HFFc6 (cell line): Measurements from ENCODE around the gene CCDC106. TPM values are rescaled to one million over a fixed set of nuclear protein-coding genes. Genes with fewer than 3 reads are reported as not detected.

Source experiments
- DNase-seq: peaks from one replicate; pipeline ENCODE4 v3.0.0-alpha.2; 2018
- H3K27ac Mint-ChIP-seq: 2 replicates; pipeline ENCODE4 v1.8.0; 2020; ENCODE audit warnings: mild to moderate bottlenecking, mixed read lengths
- H3K27me3 Mint-ChIP-seq: 2 replicates; pipeline ENCODE4 v1.8.0; 2021; ENCODE audit warnings: mild to moderate bottlenecking, moderate library complexity, mixed read lengths; ENCODE audit not compliant: insufficient read depth
- H3K36me3 Mint-ChIP-seq: 2 replicates; pipeline ENCODE4 v1.8.0; 2021; ENCODE audit warnings: low read depth, mixed read lengths
- H3K4me1 Mint-ChIP-seq: 2 replicates; pipeline ENCODE4 v1.8.0; 2020; ENCODE audit warnings: low read depth, mixed read lengths
- H3K4me3 Mint-ChIP-seq: 2 replicates; pipeline ENCODE4 v1.8.0; 2020; ENCODE audit warnings: mild to moderate bottlenecking, moderate library complexity, mixed read lengths
- H3K9me3 Mint-ChIP-seq: 2 replicates; pipeline ENCODE4 v1.8.0; 2020; ENCODE audit warnings: mild to moderate bottlenecking, mixed read lengths
- total RNA-seq, 6 experiments: library from RNA; stranded (reverse); fragmentation: NEBNext Ultra II Directional; extraction: Animal tissue kit (Norgen Biotek cat#: 25700); gene quantifications; 2 replicates in 1 of 6; 3 replicates in 5 of 6; pipeline ENCODE4 v1.2.3, GENCODE V29; 2021
- TF ChIP-seq, protein P1 (sequence below): fragments of 200-600 bp; sonication (generic); IDR thresholded peaks from 2 replicates; pipeline ENCODE4 v1.5.0; 2021; ENCODE audit warnings: antibody characterized with exemption, mild to moderate bottlenecking

Gene CCDC106
- total RNA-seq, 6 experiments from 2014 or later, result 12.9 to 17.4 (median 14.0) TPM

- H3K4me3 Mint-ChIP-seq, result no peak overlapping the region
- H3K27me3 Mint-ChIP-seq, result peaks cover 3% of the 10 kb centered on the region
- TF ChIP-seq, protein P1, sequence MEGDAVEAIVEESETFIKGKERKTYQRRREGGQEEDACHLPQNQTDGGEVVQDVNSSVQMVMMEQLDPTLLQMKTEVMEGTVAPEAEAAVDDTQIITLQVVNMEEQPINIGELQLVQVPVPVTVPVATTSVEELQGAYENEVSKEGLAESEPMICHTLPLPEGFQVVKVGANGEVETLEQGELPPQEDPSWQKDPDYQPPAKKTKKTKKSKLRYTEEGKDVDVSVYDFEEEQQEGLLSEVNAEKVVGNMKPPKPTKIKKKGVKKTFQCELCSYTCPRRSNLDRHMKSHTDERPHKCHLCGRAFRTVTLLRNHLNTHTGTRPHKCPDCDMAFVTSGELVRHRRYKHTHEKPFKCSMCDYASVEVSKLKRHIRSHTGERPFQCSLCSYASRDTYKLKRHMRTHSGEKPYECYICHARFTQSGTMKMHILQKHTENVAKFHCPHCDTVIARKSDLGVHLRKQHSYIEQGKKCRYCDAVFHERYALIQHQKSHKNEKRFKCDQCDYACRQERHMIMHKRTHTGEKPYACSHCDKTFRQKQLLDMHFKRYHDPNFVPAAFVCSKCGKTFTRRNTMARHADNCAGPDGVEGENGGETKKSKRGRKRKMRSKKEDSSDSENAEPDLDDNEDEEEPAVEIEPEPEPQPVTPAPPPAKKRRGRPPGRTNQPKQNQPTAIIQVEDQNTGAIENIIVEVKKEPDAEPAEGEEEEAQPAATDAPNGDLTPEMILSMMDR, result no peak
- H3K36me3 Mint-ChIP-seq, result no peaks in the 10 kb centered on the region; the same call in 1 of the 2 replicates
- H3K4me1 Mint-ChIP-seq, result no peaks in the 10 kb centered on the region
- no peak for DNase-seq
- no peak overlapping the region for H3K27ac Mint-ChIP-seq
- H3K9me3 Mint-ChIP-seq, result no peaks in the 10 kb centered on the region
Measured at GRCh38 chr19:55690109-55690768, 42.2 kb downstream of the CCDC106 start.

DNA sequence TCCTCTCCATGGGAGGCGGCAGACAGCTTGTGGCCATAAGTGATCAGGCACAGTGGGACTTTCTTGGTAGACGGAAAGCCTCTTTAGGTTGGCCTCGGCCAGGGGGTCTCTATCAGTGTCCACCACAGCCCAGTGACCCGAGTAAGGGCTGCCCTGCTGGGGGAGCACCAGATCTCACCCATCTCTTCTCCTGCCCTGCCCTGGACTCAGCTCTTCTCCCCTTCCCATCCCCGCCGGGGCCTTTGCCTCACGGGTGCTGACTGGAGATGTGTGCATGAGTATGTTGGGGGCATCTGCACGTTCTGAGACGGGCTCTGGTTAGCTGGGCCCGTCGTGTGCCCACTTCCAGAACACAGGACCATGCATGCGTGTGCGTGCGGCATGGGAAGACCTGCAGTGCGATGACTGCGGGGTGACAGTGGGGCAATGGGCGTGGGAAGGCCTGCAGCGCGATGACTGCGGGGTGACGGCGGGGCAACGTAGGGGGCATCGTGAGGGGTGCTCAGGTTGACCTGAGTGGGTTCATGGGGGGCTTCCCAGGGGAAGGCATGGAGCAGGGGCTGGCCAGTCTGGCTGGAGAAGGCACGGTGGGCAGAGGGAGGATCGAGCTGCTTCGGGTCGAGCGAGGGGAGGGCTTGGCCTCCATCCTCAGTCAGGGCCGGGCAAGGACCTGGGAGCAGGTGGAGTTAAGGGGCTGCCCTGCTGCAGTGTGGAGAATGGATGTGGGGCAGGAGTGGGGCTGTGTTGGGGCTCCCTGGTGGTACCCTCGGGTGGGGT, 42.9 kb downstream of the CCDC106 start:
- no peak for DNase-seq
- Mint-ChIP-seq H3K27ac (no peak overlapping the region), H3K4me1 (no peaks in the 10 kb centered on the region), H3K9me3 (no peaks in the 10 kb centered on the region), H3K27me3 (peaks cover 1% of the 10 kb centered on the region; the same call in 1 of the 2 replicates), H3K36me3 (no peaks in the 10 kb centered on the region; the same call in 1 of the 2 replicates), H3K4me3 (no peak overlapping the region)
- TF ChIP-seq, protein P1, result no peak

GRCh38 chr19:55691561-55692481, 43.8 kb downstream of the CCDC106 start:
- H3K4me1 Mint-ChIP-seq, result no peaks in the 10 kb centered on the region
- no peaks in the 10 kb centered on the region for H3K9me3 Mint-ChIP-seq
- no peaks in the 10 kb centered on the region; the same call in 1 of the 2 replicates for H3K27me3 Mint-ChIP-seq
- no peak for DNase-seq
- no peak overlapping the region for H3K27ac Mint-ChIP-seq
- no peak overlapping the region for H3K4me3 Mint-ChIP-seq
- no peaks in the 10 kb centered on the region; the same call in 1 of the 2 replicates for H3K36me3 Mint-ChIP-seq
- TF ChIP-seq, protein P1, result no peak

- Mint-ChIP-seq H3K4me1 (no peaks in the 10 kb centered on the region), H3K9me3 (no peaks in the 10 kb centered on the region), H3K27me3 (no peaks in the 10 kb centered on the region; the same call in 1 of the 2 replicates), H3K36me3 (peaks cover 6% of the 10 kb centered on the region; the same call in 1 of the 2 replicates), H3K4me3 (no peak overlapping the region), H3K27ac (no peak overlapping the region)
- TF ChIP-seq, protein P1, result no peak
- no peak for DNase-seq
Measured at GRCh38 chr19:55692681-55693081, 44.7 kb downstream of the CCDC106 start.

GRCh38 chr19:55693336-55693974, 45.4 kb downstream of the CCDC106 start:
- TF ChIP-seq, protein P1, result no peak
- H3K27ac Mint-ChIP-seq, result no peak overlapping the region
- H3K4me3 Mint-ChIP-seq, result no peak overlapping the region
- DNase-seq, result no peak
- no peaks in the 10 kb centered on the region for H3K9me3 Mint-ChIP-seq
- H3K27me3 Mint-ChIP-seq, result no peaks in the 10 kb centered on the region; the same call in 1 of the 2 replicates
- no peaks in the 10 kb centered on the region for H3K4me1 Mint-ChIP-seq
- peaks cover 7% of the 10 kb centered on the region; the same call in 1 of the 2 replicates for H3K36me3 Mint-ChIP-seq
